CD4-positive, alpha-beta T cell treated with Interleukin-12 subunit alpha and Interleukin-12 subunit beta, for 1 hour (primary cell): ENCODE data around the gene ZC2HC1C.

ENCODE experiments used
- DNase-seq: peaks from one replicate; pipeline ENCODE4 v3.0.0-alpha.2; 2020

ZC2HC1C gene

GRCh38 chr14:75095690-75096089 lies 26.2 kb downstream of the ZC2HC1C start:
- DNase-seq, result no peak

- no peak for DNase-seq
Observed at GRCh38 chr14:75096959-75097358, 27.5 kb downstream of the ZC2HC1C start.

- DNase-seq, result no peak
Observed at GRCh38 chr14:75098212-75098611, 28.8 kb downstream of the ZC2HC1C start.

GRCh38 chr14:75098682-75099081 lies 29.2 kb downstream of the ZC2HC1C start:
- no peak for DNase-seq

DNA sequence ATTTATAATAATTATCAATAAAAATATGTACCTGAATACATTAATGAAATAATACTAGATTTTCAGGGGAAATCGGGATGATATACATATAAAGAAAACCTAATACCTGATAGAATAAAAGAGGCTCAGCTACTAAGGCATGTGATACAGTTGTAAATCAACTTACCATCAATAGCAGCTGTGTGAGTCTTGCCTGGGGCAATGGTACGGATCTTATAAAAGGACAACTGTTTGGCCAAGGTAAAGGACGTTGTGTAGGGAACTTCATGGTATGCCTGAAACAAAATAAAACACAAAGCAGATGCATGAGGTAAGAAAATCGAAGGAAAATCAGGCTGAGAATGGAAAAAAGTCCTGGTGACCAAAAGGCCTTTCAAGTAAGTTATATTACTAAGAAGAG lies 32.0 kb downstream of the ZC2HC1C start:
- DNase-seq, result no peak

DNA sequence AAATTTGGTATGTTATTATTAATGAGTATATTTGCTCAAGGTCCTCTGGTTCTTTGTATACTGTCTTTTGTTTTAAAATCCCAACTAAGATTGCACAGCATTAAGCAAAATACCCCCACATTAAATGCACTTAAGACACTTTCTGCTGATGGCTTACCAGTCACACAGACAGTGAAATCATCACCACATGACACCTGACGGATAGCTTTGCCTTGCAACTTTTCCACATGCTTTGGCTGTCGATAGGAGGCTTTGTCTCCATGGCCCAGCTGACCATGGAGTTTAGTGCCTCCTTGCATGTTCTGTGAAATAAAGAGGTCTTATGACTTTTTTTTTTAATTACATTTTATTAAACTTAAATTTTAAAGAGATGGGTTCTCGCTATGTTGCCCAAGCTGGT lies 37.7 kb downstream of the ZC2HC1C start:
- no peak for DNase-seq

- no peak for DNase-seq
Observed at GRCh38 chr14:75109877-75110276, 40.4 kb downstream of the ZC2HC1C start.

DNA sequence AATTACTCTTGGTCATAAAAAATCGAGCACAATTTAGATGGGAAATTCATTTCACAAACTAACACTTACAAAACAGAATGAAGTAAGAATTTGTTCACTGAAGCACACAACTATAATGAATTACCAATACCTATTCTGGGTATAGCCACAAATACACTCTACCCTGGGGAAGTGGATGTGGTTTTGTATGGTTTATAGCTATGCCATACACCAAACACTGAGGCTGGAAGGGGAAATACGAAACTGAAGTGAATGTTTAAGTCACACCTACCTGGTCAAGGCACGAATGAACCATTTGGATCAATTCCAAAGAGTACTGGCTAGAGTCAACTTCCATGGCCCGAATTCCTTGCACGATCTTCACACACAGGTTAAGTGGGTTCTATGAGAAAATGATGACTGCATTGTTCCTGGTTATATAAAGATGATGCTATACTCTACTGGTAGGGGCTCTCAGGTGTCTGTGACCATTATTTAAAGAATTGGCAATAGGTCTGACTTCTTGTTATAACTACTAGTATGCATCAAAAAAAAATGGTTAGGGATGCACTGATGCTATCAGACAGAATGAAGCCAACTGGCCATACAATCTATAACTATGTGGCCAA lies 44.6 kb downstream of the ZC2HC1C start:
- peak; percentile 16 for DNase-seq

- no peak for DNase-seq
Observed at GRCh38 chr14:75119056-75119455, 49.6 kb downstream of the ZC2HC1C start.

DNA sequence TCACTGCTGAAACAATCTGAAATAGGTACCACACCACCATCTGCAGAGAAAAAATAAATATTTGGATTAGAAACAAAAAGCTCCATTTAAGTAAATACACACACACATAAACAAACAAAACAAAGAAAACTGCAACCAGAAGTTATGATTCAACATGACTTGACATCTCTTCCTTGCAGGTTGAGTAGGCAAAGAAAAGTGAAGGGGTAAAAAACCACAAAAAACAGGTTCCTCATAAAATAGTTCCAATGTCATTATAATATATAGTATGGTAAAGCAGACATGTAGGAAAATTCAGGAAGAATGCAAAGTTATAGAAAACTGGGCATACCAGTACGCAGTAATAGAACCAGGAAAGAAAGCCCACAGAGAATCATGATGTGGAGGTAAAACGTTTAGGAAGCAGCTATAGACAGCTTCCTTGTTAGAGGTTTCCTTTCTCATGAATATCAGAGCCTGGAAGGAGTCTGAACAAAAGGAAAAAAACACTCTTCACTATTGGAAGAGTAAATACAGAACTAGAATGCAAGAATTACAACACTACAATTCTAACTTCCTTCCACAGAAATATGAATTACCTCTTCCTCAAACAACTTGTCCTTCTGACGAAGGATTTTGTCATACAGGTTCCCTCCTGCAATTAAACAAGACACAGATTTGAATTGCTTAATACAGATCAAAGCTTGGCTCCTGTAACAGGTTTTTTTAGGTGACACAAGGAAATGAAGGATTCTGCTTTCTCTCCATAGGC lies 51.3 kb downstream of the ZC2HC1C start:
- DNase-seq, result no peak

DNA sequence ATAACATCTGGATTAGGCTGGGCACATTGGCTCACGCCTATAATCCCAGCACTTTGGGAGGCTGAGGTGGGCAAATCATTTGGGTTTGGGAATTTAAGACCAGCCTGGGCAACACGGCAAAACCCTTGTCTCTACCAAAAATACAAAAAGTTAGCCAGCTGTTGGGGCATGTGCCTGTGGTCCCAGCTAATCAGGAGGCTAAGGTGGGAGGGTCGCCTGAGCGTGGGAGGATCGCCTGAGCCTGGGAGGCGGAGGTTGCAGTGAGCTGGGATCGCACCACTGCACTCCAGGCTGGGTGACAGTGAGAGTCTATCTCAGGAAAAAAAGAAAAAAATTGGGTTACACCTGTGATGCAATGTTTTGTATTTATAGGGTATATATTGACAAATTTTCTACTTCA lies 52.1 kb downstream of the ZC2HC1C start:
- no peak for DNase-seq

DNA sequence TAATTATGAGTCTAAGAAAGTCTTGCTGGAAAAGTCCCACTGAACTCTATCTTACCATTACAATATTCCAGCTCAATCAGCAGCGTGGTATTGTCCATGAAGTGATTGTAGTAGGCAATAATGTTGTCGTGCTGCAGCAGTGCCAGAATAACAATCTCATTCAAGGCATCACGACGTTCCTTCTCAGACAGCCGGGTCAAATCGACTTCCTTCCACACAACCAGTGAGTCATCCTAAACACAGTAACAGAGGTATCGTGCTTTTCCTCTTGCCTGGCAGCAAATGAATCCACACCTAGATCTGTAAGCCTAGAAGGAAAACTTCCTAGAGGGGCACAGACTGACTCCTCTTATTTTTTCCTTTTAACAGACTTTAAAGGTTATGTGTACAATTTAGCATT lies 54.5 kb downstream of the ZC2HC1C start:
- DNase-seq, result peak; percentile 50

GRCh38 chr14:75125617-75126016 lies 56.2 kb downstream of the ZC2HC1C start:
- DNase-seq, result no peak

- peak; percentile 72 for DNase-seq
Observed at GRCh38 chr14:75126121-75126544, 56.7 kb downstream of the ZC2HC1C start.

DNA sequence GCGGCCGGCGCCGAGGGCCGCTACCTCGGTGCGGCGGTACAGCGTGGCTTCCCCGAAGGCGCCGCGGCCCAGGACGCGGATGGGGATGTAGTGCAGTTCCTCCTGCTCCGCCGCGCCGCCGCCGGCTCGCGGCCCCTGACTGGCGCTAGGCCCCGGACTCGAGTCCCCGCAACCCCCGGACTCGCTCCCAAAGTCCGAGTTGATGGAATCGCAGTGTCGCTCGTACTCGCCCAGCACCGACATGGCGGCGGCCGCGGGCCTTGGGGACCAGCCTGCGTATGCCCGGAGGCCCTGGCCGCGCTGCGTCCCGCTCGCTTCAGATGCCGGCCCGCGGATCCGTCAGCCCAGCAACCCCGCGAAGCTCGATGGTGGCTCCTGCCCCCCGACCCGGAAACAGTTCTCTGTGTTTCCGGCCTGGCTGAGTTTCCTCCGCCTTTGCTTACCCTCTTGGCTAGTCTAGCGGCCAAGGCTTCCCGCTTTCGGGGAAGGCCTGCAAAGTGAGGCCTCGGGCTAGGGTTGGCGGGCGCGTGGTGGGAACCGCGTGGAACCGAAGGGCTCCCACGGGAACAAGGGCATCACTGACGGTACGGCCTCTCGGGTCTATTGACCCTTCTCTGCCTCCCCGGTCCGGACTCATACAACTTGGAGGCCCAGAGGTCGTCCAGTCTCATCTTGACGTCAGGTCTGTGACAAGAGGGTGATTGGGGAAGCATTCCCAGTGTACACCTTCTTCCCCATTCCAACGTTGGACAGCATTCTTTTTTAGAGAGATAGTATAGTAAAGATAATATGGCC lies 57.4 kb downstream of the ZC2HC1C start, which contains the start of gene NEK9:
Gene NEK9, minus strand, starts transcription at position 370 of the 795 bp plus-strand sequence. Its CDS starts 127 bp downstream, at position 243.
- DNase-seq, result peak; percentile 90

- peak; percentile 27 for DNase-seq
Observed at GRCh38 chr14:75127474-75127820, 58.0 kb downstream of the ZC2HC1C start.

DNA sequence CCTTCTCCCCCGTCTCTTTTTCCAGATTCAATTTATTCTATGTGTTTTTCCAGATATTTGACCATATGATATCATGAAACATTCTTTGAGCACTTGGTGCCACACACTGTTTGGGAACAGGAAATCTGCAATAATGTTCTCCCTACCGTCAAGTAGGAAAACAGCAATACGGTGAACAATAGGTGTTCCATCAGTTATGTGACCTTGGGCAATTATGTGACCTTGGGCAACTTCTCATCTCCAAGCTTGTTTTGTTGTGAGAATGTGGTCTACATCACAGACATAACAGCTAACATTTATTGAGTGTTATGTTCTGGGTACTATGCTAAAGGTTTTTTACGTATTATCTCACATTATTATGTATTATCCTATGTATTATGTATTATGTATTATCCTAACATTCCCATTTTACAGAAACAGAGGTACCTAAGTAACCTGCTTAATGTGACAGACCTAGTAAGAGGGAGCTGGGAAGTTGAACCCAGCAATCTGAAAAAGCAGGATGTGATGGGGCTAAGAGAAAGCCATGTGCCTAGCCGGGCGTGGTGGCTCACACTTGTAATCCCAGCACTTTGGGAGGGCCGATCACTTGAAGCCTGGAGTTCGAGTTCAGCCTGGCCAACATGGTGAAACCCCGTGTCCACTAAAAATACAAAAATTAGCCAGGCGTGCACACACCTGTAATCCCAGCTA lies 58.6 kb downstream of the ZC2HC1C start:
- DNase-seq, result no peak

DNA sequence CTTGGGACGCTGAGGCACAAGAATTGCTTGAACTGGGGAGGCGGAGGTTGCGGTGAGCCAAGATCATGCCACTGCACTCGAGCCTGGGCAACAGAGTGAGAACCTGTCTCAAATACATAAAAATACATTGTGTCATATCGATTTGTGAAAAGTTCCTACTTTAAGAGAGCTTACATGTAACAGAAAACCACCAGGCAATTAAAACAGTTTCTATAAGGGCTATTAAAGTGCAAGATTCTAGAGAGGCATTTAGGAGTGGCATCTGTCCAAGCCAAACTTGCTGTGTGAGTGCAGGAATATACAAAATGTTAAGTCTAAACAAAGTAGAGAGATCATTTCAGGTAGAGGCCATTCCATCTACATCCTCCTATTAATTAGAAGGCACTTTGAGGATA lies 59.2 kb downstream of the ZC2HC1C start:
- DNase-seq, result no peak
